Suprapubic skin (tissue), 4 donors: ENCODE results near the gene SPATA13.

Experiments used
- CTCF ChIP-seq, 2 donors: fragments of 200-600 bp in 1 of 2; fragments of 450-650 bp in 1 of 2; sonication (generic) in 1 of 2; IDR thresholded peaks; one replicate each; pipeline ENCODE4 v1.5.1; 2016 to 2019; ENCODE audit warnings: antibody characterized with exemption in 2 of 2, mild to moderate bottlenecking in 1 of 2, moderate library complexity in 1 of 2
- EP300 ChIP-seq: sonication (generic); formaldehyde crosslinking; IDR thresholded peaks from one replicate; pipeline ENCODE4 v1.6.1; 2017; ENCODE audit warnings: antibody characterized with exemption
- POLR2A ChIP-seq, 2 donors: fragments of 450-650 bp; IDR thresholded peaks; one replicate each; pipeline ENCODE4 v1.6.1; 2017; ENCODE audit warnings: antibody characterized with exemption in 2 of 2, mild to moderate bottlenecking in 2 of 2, moderate library complexity in 2 of 2
- POLR2AphosphoS5 ChIP-seq, 3 donors: sonication (generic); formaldehyde crosslinking; IDR thresholded peaks; one replicate each; pipeline ENCODE4 v1.6.1; 2017; ENCODE audit warnings: antibody characterized with exemption in 3 of 3

DNA sequence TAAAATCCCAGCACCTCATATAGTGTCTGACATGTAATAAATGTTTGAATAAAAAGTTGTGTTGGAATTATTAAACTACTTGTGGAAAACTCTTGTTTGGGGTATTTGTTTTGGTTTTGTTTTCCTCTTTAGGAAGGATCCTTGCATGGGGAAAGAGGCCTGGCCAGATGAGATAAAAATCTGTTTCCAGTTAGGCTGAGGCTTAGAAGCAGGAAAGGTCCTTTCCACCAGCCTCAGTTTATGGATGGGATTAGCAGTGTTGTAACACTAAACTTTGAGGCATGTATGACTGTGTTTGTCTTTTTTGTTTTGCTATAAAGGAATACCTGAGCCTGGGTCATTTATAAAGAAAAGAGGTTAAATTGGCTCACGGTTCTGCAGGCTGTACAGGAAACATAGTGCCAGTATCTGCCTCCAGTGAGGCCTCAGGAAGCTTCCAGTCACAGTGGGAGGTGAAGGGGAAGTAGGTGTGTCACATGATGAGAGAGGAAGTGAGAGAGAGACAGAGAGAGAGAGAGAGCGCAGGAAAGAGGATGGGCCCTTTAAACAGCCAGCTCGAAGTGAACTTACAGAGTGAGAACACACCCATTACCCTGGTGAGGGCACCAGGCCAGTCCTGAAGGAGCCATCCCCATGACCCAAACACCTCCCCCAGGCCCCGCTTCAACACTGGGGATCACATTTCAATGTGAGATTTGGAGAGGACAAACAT, 21.6 kb downstream of the SPATA13 start:
- TF ChIP-seq CTCF (IDR thresholded peaks at IDR 0.05) = no peak
- no peak for TF ChIP-seq POLR2A (IDR thresholded peaks at IDR 0.05)
- TF ChIP-seq EP300 = no peak
- TF ChIP-seq POLR2AphosphoS5 (IDR thresholded peaks at IDR 0.05) = no peak
